HG03378 (cell line): ENCODE data around the gene RRP9.

Source experiments
- ATAC-seq: cut with Tn5 transposase; IDR thresholded peaks from one replicate; pipeline ENCODE4 v1.9.1; 2021; ENCODE audit warnings: mild to moderate bottlenecking, moderate library complexity; ENCODE audit not compliant: unreplicated experiment

The RRP9 gene

DNA sequence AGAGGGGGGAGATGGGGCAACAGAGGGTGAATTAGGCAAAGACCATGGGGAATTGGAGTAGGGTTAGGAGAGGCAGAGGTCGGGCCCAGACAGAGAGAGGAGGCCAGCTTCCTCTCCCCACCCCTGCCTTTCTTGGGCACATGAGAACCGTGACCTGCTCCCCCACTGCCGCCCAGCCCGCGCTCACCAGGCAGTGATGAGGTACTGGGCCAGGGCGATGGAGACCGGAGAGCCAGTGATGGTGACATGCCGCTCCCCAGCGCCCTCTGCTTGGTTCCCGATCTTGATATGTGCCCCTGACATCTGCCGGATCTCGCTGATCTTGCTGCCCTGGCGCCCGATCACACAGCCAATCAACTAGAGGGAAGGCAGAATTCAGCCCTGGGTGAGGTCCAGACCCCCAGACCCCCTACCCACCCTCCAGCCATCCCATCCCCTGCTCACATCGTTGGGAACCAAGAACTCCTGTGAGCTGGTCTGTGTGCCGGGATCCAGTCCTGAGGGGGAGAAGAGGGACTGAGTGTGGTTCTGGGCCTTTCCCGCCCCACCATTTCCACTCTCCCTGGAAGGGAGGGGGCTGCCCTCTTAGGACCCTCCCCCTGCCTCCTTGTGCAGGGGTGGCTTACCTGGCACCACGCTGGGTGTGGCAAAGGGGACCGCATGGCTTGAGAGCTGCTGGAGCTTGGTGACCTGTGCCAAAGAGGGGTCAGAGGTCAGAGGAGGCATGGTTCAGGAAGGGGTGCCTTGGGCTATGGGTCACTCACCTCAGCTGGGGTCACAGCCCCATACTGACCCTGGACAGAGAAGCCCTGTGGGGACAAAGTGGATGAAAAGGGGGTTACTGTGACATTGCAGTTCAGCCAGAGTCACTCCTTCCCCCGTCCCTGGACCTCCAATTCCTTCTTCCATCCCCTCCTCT, 17.2 kb upstream of the RRP9 start:
- no peak for ATAC-seq

DNA sequence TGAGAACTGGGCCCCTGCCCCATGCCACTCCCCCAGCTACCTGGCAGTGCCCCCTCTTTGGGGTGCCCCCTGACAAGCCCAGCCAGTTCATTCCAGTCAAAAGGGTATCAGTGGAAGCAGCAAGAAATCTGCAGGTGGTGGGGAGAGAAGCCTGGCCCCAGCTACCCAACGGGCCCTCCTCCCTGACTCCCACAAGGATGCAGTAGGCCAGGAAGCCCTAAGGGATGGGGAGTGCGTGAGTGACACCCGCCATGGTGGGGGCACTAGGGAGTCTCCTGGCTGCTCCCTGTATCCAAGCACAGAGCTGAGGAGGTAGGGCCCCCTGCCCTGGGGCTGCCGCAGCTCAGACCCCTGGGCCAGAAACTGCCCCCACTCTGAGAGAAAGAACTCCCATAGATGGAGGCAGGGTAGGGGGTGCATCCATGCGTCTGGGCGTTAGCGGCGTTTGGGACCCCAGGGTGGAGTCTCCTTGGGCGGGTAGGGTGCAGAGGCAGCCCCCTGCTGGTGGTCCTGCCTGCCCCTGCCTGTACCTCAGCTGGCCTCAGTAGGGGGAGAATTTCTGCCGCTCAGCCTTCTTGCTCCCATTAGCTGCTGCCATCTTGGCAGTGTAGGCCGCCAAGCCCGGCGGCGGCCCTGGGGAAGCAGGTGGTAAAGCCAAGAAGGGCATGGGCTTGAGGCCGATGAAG, 16.0 kb upstream of the RRP9 start:
- no peak for ATAC-seq

DNA sequence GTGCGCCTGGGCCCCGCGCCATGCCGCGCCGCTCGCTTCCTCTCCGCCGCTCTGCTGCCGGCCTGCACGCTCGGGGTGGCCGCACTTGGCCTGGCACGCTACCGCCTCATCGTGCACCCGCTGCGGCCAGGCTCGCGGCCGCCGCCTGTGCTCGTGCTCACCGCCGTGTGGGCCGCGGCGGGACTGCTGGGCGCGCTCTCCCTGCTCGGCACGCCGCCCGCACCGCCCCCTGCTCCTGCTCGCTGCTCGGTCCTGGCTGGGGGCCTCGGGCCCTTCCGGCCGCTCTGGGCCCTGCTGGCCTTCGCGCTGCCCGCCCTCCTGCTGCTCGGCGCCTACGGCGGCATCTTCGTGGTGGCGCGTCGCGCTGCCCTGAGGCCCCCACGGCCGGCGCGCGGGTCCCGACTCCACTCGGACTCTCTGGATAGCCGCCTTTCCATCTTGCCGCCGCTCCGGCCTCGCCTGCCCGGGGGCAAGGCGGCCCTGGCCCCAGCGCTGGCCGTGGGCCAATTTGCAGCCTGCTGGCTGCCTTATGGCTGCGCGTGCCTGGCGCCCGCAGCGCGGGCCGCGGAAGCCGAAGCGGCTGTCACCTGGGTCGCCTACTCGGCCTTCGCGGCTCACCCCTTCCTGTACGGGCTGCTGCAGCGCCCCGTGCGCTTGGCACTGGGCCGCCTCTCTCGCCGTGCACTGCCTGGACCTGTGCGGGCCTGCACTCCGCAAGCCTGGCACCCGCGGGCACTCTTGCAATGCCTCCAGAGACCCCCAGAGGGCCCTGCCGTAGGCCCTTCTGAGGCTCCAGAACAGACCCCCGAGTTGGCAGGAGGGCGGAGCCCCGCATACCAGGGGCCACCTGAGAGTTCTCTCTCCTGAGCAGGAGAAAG, 14.4 kb upstream of the RRP9 start:
- no peak for ATAC-seq

DNA sequence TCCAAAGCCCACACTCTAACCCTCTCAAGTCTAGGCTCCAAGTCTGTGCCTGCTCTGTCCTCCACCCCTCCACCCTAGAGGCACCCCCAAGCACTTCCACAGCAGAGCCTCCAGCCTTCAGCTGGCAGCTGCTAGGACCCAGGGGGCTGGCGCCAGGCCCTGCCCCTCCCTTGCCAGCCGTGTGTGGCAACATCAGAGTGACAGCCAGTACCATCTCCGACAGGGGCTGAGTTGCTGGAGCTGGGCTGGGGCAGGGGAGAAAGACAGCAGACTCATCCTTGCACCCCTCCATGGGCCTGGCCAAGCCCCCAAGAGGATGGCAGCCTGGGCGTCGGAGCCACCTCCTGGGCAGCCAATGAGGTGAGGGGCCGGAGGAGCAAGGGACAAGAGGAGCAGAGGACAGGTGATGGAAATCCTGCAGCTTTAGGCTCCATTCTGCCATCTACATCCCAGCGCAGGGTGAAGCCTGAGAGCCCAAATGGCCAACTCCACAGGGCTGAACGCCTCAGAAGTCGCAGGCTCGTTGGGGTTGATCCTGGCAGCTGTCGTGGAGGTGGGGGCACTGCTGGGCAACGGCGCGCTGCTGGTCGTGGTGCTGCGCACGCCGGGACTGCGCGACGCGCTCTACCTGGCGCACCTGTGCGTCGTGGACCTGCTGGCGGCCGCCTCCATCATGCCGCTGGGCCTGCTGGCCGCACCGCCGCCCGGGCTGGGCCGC, 13.6 kb upstream of the RRP9 start, which contains the start of gene GPR62:
TSS of gene GPR62 (plus strand) at position 207 of the 718 bp plus-strand sequence. CDS start at position 479, 272 bp downstream.
- ATAC-seq = no peak

DNA sequence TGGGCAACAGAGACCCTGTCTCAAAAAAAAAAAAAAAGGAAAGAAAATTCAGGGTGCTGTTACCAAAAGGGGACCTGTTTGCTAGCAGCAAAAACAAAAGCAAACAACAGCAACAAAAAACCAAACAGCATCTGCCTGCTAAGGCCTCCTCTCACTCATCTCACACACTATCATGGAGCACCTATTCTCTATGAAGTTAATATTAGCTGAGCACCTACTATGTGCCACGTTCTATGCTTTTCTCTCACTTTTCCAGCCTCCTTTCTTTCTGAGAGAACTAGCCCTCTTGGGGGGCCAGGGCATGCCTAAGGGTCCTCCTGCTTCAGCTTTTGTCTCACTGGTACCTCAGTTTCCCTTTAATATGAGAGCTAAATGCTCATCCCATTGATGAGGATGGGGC, 13.0 kb upstream of the RRP9 start:
- ATAC-seq = no peak

DNA sequence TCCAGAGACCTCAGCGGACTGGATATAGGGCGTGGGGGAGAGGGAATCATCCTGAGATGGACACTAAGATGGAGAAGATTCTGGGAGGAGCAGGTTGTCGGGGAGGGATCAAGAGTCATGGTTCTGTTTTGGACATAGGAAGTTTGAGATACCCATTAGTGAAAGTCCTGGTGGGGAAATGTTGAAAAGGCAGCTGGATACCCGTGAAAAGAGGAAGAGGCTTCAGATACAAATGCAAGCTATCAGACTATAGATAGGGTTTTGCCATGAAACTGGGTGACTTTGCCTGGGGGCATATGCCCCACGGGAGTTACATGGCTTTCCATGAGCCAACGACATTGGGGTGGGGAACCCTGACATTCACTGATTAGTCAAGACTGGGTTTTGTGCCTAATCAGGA, 12.4 kb upstream of the RRP9 start:
- ATAC-seq = no peak

DNA sequence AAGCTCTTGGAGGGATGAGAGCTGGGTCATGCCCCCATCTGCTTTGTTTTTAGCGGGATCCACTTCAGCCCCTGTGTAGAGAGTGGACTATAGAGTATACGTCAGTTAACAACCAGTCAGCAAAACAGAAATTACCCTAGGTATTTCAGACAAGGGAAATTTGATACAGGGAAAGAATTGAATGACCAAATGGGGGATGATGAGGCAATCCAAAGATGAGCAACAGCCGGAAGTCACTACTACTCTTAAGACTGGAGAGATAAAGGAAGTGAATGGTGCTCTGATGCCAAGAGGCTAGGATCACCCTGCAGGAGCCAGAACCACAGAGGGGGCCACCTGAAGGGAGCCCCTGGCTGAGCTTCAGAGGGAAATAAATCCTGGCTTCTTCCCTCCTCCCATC, 11.7 kb upstream of the RRP9 start:
- no peak for ATAC-seq

DNA sequence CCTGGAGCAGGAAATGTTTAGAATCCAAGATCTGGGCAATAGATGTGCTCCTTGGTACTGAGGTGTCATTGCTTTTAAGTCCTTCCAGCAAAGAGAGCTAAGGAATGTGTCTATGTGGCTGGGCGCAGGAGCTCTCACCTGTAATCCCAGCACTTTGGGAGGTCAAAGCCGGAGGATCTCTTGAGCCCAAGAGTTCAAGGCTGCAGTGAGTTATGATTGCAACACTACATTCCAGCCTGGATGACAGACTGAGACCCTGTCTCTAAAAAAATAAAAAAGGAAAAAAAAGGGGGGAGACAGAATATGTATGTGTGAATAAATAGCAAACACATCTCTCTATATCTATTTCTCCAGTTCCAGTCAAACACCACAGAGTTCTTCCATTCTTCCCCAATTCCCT, 9.2 kb upstream of the RRP9 start:
- no peak for ATAC-seq

DNA sequence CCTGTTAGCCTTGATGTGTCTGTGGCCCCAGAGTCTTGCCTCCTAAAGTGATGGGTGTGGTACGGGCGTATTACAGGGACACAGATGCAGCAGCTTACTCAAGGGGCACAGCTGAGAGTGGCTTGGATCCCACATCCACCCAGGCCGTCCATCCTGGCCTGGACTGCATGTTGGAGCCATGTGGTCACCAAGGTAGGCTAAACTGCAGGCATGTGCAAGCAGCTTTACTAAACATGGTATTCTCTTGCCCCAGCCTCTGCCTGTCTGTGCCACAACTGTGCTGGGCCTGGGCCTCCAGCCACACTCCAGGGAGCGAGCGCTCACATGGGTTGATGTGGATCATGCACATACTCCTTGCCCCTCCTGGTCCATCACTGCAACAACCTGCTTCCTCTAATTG, 7.4 kb upstream of the RRP9 start:
- no peak for ATAC-seq

DNA sequence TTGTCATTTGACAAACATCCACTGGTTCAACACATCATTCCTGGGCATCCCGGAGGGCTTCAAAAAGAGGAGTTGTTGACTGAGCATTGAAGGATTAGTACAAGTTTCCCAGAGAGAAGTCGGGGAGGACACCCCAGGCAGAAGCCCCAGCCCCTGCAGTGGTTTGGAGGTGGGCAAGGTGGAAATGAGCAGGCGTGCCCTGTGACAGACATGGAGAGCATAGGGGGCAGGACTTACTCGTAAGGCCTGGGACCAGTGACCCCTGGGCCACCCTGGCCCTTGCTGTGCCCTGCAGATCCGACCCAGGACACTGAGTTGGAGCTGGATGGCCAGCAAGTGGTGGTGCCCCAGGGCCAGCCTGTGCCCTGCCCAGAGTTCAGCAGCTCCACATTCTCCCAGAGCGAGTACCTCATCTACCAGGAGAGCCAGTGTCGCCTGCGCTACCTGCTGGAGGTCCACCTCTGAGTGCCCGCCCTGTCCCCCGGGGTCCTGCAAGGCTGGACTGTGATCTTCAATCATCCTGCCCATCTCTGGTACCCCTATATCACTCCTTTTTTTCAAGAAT, 6.4 kb upstream of the RRP9 start:
- no peak for ATAC-seq

DNA sequence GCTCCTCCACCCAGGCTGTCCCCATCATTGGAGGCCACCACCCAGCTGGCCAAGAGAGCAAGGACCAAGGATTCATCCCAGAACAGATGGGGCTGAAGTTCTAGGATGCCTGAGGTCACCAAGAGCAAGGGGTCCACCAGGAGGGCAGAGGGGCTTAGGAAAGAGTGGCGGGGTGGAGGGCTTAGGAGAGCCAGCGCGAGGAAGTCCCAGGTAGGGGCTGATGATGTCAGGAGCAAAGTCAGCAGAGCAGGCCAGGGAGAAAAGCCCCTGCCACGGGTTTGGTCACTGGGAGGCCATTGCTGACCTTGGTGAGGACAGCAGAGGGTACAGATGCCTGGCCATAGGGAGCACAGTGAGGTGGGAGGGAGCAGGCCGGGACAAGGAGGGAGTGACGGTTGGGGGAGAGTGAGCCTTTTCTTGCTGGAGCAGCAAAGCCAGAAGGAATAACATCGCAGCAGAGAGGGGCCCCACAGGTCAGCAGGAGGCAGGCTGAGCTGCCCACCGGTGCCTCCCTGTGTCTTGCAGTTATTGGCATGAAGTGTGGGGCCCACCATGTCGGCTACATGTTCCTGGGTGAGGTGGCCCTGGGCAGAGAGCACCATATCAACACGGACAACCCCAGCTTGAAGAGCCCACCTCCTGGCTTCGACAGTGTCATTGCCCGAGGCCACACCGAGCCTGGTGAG, 5.7 kb upstream of the RRP9 start:
- no peak for ATAC-seq

DNA sequence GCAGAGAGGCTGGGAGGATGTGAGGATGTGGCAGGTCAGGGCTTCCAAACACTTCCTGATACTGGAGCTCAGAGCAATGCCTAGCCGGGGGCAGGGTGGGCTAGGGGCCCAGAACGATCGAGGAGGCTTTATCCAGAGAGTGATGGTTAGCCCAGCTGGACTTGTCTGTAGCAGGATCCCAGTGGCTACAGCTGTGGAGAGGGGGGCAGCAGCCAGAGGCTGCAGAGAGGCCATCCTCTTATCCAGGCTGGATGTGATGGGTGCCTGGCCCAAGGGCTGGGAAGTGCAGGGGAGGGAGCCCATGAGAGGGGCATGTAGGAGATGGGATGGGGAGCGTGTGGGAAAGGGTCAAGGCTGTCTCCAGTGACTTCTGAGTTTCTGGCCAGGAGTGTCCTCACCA, 5.1 kb upstream of the RRP9 start:
- ATAC-seq = no peak

DNA sequence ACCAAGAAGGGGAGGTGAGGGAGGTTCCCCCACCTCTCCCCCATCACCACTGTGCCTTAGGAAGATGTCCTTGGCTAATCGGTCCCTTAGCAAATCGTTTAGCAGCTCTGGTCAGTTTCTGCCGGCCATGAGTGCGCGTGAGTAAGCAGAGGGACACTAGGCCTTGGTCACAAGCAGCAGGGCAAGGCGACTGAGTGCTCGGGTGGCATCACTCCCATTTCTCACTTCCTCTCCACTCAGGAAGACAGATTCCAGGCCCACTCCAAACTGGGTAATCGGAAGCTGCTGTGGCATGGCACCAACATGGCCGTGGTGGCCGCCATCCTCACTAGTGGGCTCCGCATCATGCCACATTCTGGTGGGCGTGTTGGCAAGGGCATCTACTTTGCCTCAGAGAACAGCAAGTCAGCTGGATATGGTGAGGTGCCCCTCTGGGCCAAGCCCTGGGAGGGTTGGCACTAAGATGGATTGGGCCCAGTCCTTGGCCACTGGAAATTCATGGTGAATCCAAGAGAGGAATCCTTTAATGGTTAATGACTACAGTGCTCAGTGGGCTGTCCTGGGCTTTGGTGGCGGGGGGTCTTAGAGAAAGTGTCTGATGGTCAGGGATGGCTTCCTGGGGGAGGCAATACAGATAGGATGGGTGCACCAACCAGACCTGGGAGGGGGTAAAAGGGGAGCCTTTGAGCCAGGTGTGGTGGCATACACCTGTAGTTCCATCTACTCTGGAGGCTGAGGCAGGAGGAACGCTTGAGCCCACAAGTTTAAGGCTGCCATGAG, 4.4 kb upstream of the RRP9 start:
- ATAC-seq = no peak

DNA sequence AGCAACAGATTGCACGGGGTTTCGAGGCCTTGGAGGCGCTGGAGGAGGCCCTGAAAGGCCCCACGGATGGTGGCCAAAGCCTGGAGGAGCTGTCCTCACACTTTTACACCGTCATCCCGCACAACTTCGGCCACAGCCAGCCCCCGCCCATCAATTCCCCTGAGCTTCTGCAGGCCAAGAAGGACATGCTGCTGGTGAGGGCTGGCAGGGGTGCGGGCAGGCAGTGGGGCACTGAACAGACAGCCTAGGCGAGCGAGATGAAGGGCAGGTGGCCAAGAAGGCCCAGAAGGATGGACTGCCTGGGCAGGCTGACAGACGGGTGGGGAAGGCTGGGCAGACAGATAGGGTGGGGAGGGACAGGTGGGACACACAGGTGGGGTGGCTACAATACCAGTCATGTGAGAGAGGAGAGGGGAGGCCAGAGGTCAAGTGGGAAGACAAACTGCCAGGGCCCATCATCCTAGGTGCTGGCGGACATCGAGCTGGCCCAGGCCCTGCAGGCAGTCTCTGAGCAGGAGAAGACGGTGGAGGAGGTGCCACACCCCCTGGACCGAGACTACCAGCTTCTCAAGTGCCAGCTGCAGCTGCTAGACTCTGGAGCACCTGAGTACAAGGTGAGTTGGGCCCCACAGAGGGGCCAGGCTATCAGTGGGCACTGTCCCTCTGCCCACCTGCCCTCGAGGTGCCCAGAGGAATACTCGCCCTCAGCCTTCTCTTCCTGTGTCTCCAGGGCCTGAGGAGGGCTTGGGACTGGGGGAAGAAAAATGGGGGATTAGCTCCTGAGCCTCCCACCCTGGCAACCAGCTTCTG, 3.5 kb upstream of the RRP9 start:
- ATAC-seq = no peak

DNA sequence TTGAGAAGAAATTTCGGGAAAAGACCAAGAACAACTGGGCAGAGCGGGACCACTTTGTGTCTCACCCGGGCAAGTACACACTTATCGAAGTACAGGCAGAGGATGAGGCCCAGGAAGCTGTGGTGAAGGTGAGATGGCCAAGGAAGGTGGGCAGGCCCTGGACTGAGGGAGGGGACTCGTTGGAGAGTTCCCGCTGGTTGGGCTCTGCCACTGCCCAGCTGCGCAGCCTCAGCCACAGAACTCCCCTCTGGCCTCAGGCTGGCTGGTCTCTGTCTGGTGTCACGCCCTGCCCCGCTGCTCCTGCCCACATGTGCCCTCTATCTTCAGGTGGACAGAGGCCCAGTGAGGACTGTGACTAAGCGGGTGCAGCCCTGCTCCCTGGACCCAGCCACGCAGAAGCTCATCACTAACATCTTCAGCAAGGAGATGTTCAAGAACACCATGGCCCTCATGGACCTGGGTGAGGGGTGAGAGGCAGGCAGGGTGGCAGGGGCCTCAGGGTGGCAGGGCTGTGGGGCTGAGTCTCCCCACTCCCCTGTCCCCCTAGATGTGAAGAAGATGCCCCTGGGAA, 2.8 kb upstream of the RRP9 start:
- ATAC-seq = no peak

DNA sequence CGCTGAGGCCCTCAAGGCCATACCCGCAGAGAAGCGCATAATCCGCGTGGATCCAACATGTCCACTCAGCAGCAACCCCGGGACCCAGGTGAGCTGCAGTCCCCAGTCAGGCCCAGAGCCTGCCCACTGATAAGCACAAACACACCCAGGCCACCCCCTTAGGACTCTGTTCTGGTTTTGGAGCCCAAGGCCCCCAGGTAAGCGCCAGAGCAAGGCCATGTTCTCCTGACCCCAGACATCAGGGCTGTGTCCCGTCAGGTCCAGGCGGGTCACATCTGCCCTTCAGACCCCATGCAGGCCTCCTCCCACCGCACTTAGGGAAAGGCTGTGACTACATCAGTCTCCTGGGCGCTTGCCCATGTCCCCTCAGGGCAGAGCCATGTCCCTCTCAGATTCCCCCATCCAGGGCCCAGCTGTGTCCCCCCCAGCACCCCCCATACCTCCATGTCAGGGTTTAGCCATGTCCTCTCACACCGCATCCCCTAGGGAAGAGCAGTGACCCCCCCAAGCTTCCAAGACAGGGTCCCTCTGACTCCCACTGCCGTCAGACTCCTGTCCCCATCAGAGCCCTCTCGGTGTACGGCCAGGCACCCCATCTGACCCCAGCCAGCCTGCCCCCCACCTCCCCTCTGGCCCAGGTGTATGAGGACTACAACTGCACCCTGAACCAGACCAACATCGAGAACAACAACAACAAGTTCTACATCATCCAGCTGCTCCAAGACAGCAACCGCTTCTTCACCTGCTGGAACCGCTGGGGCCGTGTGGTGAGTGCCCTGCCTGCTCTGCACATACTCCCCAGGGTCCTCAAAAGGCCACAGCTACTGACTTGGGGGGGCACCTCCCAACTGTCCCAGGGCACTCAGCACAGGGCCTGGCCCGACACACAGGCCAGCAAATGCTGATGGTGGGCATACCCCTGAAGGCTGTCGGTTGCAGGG, 2.0 kb upstream of the RRP9 start:
- no peak for ATAC-seq
